Left kidney (tissue), 1 donor: Measurements from ENCODE around the gene CATSPER3. TPM values are rescaled to one million over a fixed set of nuclear protein-coding genes. Genes with fewer than 3 reads are reported as not detected.

Source experiments
- polyA plus RNA-seq: library from polyadenylated mRNA; unstranded; fragments of 120-200 nt; gene quantifications from one replicate; pipeline ENCODE4 v1.2.1, GENCODE V29; 2013; ENCODE audit not compliant: insufficient read length

The CATSPER3 gene
- polyA plus RNA-seq, 1 donor = 1.7 TPM

Other genes starting within 250 kb of the CATSPER3 start
- 64.7 TPM for gene CAMLG, start 229.4 kb upstream of the CATSPER3 start, polyA plus RNA-seq
- gene DDX46, start 209.1 kb upstream of the CATSPER3 start, polyA plus RNA-seq = 110 TPM
- gene C5orf24, start 121.9 kb upstream of the CATSPER3 start, polyA plus RNA-seq = 119 TPM
- 82.3 TPM for gene TXNDC15, start 93.5 kb upstream of the CATSPER3 start, polyA plus RNA-seq
- 17.1 TPM for gene PCBD2, start 62.8 kb upstream of the CATSPER3 start, polyA plus RNA-seq
- gene PITX1, start 66.3 kb downstream of the CATSPER3 start, polyA plus RNA-seq = not detected